ENCODE measurements around the gene ARHGEF33.
A peak's percentile ranks its signal among the peaks of the same experiment; 100 is the strongest.
"Not testable (repeated sequence)": the region's sequence is repeated elsewhere in the genome, so short reads cannot be mapped to it uniquely, and the experiment has no call there.

Gene ARHGEF33

DNA sequence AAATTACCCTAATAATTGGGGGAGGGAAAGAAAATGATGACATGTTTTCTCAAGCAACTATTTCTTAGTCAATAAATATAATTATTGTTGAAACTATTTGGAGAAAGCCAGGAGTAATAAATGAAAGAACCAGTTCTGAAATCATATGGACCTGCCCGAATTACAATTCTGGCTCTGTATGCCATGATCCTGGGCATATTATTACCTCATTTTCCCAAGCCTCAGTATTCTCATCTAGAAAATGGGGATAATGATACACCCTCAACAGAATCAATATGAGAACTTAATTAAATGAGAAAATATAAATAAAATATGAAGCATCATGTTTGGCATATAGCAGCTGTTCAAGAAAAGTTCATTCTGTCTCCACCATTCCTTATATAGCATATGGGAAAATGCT is 22.9 kb downstream of the ARHGEF33 start:
- FAIRE-seq: no peak

DNA sequence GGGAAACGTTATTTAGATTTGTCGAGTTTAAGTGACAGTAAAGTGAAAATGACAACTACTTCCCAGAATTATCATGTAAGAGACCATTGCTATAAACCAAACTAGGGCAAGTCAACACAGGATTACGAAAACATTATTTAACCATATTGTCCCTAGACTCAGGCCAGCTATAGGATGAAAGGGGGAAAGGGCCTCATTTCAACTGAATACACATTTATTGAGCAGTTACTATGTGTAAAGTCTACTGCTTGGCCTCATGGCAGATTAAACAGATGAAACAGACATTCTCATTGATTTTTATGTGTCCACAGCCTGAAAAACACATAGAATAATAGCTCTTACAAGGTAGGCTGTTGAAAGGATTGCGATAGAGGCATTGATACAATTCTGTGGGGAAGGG is 32.7 kb downstream of the ARHGEF33 start:
- FAIRE-seq: no peak

DNA sequence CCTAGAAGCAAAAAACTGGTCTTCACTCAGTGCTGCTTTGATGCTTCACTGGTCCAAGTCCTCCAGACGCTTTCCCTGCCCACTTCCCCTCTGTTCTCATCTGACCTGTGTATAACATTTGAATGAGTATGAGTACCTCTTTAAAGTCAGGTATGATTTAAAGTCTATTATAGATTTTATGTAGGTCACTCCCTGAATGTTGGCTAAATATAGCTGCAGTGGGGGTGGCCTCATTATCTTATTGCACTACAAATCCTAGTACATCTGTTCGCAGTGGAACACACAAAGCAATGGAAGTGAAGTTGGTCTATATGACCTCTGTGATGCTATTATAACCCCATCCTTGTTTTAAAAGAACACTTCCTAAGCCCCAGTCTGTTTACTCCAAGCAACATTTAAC is 33.2 kb downstream of the ARHGEF33 start:
- no peak for FAIRE-seq

DNA sequence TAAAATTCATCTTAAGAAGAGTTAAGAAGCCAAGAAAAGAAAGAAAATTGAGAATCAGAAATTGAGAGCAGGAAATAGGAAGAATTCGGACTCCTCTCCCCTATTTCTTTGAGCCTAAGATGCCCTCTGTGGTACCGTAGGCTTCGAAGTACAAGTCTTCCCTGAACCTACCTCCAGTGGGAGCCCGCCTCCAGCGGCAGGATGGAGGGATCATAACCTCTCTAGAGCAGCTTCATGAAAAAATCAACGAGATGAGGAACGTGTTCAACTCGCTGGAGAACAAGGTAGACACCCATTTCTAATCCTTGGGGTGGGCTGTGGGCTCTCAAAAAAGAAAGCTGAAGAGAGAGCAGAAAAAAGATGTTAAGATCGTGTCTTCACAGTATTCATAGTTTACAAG is 36.3 kb downstream of the ARHGEF33 start:
- FAIRE-seq: no peak

DNA sequence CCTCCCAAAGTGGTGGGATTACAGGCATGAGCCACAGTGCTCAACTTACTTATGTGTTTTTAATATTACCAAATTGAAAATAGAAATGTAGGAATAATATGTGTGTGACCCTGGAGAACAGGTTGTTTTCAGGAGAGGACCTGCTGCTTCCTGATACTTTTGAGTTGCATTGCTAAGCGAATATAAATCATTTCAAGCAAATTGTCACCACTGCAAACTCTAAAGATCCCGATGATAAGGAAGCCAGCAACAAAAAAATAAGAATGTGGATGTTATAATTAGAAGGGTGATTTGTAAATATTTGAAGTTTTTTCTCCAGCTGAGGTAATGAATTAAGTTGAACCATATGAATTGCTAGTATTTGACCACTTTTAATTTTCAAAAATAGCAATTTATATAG is 40.9 kb downstream of the ARHGEF33 start:
- FAIRE-seq: no peak

DNA sequence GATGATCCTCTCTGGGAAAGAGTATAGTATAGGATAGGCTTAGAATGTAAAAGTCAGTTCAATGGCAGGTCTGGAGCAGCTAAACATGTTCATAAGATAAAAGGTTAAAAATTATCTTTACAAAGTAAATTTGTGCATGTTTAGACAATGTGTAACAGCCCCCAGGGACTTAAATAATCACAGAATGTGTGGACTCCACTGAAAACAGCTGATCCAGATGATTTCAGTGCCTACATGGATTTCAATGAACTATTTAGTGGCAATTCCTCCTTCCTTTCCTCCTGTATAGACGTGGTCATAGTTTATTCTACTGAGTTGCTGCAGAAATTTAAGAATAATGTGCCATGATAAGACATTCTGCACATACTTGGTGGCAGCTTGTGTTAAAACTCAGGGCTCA is 42.9 kb downstream of the ARHGEF33 start:
- no peak for FAIRE-seq

DNA sequence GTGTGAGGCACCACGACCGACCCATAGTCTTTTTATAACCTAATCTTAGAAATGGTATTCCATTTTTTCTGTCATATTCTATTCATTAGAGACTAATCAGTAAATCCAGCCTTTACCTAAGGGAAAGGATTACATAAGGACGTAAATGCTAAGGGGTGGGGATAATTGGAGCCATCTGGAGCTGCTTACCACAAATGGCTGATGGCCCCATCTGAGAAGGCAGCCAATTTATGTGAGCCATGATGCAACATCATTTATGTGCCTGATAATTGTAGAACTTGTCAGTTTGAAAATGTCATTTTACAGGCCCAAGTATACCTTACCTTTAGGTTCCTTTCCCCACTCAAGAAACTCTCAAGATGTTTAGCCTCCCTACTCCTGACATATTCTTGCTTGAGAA is 44.0 kb downstream of the ARHGEF33 start:
- no peak for FAIRE-seq

DNA sequence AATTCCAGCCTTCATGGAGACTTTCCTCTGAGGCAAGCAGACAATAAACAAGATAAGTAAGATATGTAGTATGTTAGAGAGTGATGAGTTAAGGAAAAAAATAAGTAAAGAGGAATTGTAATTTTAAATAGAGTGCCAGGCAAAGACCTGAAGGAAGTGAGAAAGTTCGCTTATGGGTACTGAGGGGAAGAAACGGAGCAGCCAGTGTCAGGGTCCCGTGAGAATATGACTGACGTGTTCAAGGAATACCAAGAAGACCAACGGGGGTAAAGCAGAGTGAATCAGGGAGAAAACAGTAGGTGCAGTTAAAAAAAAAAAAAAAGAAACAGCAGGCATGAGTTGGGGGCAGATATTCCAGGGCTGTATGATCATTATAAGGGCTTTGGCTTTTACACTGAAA is 45.1 kb downstream of the ARHGEF33 start:
- FAIRE-seq: no peak

DNA sequence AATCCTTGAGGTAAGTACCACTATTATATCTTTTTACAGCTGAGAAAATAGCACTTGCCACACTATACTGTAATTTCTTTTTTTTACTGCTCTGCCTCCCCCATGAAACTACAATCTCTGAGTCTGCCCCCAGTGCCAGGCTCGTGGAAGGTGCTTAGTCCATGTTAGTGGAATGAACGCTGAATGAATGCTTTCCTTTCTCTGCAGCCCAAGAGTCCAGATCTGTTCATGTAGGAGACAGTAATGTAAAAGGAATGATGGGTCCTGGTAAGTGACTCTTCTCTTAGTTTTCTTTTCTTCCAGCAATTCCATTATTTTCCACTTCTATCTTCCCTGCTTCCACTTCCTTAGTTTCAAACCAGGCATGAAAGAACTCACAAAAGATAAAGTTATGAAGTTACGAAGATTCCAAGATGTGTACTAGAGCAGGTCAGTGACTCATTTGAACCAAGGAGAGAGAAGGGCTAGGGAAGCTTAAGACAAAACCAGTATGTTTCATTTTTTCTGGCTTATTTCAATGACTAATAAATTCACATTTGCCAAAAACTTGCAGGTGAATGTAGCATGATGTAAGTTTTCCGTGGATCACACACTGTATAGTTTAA is 46.0 kb downstream of the ARHGEF33 start:
- no peak for FAIRE-seq

DNA sequence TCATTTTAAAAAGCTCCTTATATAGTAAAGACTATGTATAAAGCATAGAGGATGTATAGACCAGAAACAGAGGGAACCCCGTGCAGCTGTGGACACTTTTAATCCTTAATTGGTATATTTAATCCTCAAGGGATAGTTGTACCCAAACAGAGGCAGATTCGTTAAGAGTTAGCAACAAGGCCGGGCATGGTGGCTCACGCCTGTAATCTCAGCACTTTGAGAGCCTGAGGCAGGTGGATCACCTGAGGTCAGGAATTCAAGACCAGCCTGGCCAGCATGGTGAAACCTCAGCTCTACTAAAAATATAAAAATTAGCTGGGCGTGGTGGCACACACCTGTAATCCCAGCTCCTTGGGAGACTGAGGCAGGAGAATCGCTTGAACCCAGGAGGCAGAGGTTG is 46.8 kb downstream of the ARHGEF33 start:
- not testable (repeated sequence) for FAIRE-seq

DNA sequence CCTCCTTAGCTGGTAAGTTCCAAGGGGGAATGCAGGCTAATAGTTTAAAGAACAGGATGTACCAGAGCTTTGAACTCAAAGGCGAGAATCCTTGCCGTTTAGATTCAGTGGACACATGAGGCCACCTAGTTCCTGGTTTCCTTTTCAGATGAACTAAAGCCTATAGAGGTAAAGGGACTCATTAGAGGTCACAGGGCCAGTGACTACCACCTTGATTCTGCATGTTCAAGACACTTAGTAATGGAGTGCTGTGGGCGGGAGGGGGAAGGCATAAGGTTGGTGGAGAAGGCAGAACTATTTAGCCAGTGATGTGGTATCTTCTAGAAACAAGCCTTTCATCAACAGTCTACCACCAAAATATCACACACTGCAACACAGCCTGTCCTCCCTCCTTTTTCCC is 47.9 kb downstream of the ARHGEF33 start:
- FAIRE-seq: no peak

DNA sequence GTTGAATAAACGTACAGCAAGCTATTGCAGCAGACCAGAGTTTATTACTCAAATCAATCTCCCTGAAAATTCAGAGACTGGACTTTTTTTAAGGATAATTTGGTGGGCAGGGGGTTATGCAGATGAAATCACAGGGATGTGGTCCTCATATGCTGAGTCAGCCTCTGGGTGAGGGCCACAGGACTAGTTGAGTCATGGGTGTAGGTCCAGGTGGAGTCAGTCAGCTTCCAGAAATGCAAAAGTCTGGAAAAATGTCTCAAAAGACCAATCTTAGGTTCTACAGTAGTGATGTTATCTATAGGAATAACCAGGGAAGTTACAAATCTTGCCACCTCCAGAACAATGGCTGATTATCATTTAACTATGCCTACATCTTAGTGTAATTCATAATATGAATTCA is 51.1 kb downstream of the ARHGEF33 start:
- FAIRE-seq: no peak

DNA sequence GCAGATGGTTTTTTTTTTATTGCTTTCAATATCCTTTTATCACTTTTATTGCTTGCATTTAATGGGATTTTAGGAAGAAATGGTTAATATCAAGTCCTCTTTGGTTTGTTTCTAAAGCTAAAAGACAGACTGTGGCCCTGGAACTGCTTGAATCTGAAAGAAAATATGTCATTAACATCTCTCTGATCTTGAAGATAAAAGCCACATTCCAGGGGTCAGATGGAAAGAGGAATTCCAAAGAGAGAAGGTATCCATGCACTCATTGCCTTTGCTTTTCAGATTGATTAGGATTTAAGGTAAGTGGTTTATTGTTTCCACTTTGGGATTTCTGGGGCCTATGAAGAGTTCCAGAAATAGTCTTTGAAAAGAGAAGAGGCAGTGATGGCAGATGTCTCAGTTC is 54.1 kb downstream of the ARHGEF33 start:
- FAIRE-seq: no peak

DNA sequence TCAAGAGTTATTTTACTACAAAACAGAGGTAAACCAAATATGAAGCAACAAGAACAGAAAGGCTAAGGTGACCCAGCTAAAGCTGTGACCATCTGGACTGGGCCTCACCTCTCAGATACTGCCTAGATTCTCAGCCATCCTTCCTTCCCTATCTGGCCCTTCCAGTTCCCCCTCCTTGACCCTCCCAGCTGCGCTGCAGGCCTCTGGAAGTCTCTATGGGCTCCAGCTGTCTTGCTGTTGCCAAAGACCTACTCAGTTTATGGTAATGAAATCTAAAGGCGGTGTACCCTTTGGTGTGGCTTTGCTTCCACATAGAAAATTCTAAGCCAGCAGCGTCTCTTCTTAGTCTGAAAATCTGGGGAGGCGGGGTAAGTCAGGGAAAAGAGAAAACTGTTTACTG is 55.7 kb downstream of the ARHGEF33 start:
- FAIRE-seq: no peak

DNA sequence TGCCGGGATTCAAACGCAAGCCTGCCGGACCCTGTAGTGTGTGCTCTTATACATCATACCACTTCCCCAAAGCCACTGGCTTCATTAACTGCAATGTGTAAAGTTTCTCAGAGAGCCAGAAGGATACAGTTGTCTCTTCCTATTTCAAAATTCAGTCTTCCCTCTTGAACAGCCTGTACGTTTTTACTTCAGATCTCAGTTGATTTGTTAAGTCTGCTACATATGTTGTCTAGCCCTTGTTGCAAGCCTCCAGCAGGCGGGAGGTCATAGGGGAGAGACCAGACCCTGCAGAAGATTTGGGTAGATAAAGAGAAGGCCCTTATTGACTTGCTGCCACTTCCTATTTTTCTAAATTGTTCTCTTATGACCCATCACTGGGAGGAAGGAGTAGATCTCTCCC is 56.2 kb downstream of the ARHGEF33 start:
- no peak for FAIRE-seq

DNA sequence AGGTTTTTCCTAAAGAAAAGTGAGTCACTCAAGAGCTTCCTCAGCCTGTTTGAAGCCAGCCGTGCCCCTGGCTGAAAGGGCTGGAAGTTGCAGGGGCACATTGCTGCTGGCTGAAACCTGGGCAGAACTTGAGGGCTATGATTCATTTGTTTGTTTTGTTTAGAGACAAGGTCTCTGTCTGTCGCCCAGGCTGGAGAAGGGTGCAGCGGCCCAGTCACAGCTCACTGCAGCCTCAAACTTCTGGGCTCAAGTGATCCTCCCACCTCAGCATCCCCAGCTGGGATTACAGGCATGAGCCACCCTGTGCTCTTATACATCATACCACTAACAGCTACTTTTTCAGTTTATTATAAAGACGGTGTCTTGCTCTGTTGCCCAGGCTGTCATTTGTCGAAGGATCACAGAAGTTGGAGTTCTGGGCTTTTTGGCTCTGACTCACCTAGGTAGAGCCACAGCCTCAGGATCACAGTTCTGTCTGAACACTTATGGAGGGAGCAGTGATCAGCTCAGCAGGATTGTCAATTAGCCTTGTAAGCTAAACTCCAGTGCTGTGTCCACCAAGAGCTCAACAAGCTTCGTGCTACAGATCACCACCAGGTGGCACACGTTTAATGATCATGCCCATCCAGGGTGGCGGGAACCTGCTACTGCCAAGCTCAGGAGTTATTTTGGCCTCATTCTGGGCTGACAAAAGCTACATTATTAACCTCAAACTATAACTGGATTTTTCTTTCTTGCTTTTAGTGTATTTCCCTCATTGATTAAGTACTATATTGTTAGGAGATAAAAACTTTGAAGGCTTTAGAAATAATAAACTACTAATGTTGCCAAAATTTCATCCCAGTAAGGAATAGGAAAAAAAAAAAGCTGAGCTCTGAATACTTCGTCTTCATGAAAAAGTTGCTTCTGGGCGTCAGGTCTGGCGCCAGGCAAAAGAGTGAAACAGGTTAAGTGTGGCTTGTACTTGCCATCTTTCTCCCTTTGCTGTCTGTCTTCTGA is 57.9 kb downstream of the ARHGEF33 start:
- FAIRE-seq: peak; percentile 65

DNA sequence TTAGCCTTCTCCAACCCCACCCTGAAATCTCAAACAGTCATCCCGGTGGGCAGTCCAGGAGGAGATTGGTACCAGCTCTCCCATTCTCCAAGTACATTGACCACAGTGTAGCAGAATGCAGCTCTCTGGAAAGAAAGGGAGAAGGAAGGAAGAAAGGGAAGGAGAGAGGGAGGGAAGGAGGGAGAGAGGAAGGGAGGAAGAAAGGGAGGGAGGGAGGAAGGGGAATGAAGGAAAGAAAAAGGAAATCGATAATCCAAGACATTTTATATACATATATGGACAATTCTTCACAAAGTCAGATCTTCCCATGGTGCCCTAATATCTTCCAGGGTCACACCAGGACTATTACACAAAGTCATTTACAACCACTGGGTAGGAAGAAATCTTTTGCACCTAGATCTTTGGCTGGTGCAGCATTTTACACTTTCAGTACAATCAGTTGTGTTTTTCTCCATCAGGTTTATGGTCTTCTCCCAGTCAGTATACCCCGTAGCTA is 58.8 kb downstream of the ARHGEF33 start:
- FAIRE-seq: no peak

DNA sequence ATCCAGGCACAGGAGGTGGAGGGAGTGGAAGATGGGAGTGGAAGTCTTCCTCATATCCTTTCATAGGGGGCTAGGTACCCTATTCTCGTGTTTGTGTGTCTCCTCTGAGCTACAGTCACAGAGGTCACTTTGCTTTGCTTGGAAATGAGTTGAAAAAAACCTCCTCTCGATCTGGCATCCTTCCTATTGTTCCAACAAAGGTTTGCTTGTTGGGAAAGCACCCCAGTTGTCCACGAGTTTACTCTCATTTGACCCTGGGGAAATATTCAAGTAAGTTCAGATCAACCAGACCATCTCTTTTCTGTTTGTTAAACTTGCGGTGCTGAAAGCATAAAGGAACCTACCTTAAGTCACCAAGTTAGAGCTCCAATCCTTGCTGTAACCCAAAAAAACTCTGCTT is 59.3 kb downstream of the ARHGEF33 start:
- no peak for FAIRE-seq

DNA sequence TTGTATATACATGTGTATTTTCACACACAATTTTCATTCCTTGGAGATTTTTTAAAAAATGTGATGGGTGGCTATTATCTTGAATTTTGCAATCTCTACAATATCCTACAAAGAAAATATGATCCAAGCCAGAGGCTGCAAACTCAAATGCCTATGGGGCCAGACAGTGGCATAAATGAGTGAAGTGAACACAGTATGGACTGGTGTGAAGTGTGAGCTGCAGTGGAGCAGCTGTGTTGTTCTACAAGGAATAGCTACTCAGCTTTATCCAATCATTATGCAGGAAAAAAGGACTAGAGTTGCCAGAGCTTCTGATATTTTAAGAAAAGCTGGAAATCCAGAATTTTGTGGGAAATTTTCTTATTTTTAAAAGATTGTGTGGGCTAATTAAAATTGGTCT is 62.1 kb downstream of the ARHGEF33 start:
- FAIRE-seq: no peak

DNA sequence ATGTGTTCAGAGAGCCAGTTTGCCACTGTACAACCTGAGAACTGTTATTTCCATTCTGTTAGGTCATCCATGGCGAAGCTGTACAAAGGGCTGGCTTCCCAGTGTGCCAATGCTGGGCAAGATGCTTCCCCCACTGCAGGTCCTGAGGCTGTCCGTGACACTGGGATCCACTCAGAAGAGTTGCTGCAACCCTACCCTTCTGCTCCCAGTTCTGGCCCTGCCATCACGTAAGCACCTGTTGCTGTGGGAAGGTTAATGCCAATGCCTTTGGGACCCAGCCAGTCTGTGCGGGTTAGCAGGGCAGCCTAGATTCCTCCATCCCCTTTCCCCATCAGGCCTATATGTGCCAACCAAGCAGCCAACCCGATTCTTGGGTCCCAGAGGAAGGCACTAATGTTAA is 68.3 kb downstream of the ARHGEF33 start:
- FAIRE-seq: no peak

DNA sequence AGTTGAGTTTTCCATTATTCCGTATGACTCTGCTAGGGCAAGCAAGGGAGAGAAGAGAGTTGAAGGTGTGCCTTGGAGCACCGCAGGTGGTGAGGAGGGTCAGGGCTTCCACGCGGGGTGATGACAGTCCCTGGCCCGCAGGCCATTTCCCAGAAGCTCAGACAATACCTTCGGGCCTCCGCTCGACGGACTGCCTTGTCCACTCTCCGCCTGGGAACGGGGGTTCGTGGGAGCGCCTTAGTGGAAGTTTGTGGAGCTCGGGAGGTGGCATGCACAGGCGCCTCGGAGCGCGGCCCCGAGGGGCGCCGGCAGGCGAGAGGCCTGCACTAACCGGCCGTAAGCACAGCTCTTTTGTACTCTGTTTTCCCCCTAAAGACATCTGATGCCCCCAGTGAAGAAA is 69.8 kb downstream of the ARHGEF33 start:
- FAIRE-seq: no peak

DNA sequence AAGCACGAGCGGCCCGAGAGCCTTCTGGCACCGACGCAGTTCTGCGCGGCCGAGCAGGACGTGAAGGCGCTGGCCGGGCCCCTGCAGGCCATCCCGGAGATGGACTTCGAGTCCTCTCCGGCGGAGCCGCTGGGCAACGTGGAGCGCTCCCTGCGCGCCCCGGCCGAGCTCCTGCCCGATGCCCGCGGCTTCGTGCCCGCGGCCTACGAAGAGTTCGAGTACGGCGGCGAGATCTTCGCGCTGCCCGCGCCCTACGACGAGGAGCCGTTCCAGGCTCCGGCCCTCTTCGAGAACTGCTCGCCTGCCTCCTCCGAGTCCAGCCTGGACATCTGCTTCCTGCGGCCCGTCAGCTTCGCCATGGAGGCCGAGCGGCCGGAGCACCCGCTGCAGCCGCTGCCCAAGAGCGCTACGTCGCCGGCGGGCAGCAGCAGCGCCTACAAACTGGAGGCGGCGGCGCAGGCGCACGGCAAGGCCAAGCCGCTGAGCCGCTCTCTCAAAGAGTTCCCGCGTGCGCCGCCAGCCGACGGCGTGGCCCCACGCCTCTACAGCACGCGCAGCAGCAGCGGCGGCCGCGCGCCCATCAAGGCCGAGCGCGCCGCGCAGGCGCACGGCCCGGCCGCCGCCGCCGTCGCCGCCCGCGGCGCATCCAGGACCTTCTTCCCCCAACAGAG is 70.4 kb downstream of the ARHGEF33 start:
- no peak for FAIRE-seq

DNA sequence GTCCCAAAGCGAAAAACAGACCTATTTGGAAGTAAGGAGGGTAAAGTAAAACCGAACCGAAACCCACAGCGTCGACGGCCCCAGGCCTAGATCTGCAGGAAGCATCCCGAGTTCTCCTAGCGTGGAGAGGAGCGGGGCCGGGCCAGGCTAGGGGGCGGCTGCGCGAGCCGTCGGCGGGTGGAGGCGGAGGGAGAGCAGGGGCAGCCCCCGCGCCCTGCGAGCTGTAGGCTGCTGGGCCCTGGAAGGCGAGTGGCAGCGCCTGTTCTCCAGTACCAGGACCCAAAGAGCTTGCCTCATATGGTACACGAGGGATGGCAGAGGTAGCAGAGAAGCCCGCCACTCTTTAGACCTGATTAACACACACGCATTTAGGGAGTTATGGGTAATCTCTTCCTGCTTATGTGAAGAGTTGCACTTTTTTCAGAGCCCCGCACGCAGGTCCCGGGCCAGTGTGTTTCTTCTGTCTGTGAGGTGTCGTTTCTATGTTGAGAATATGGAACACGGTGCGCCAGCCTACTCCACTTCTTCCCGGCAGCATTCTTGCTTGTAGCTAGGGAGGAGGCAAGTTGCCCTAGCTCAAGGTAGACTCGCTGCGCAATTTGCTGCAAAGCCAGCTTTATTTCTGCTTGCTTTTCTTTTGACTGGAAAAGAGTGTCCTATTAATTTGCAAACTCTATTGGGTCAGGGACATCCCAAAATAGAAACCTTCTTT is 71.1 kb downstream of the ARHGEF33 start:
- no peak for FAIRE-seq
